AG09319 (cell line): ENCODE results near the gene MTA1.

Experiments
- DNase-seq: peaks from one replicate; pipeline ENCODE4 v3.0.0-alpha.2; 2010; ENCODE audit warnings: low read depth; ENCODE audit errors: extremely low read depth
- TF ChIP-seq, protein P1 (sequence below): IDR thresholded peaks from 2 replicates; pipeline ENCODE4 v1.5.1; 2011; ENCODE audit warnings: low read depth, mild to moderate bottlenecking, inconsistent platforms, low read length, moderate library complexity

Gene MTA1

DNA sequence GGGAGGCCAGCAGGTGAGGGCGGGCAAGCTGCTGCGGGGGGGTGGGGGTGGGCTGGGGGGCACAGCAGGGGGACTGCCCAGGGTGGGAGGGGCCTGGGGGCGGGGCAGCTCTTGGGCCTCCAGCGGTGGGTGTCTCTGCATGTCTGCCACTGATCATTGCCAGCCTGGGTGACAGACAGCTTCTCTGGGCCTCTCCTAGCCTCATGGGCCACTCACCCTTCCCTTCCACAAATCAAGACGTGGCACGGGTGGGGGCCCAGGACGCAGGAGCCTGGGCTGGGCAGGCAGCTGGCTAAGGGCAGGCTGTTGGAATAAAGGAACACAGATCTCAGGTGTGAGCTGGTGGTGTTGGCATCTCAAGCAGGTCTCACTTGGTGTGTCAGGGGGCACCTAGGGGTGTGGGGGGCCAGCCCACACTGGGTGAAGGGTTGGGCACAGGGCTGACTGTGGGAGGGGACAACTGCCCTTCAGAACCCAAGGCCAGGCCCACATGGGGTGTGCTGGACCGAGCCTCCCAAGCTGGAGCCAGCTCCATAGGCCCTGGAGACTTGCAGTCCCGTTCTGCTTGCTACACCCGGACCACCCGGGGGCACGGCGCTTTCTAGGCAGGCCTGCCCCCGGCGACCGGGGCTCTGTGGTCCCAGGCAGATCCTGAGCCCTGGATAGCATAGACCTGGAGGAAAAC, 74.4 kb downstream of the MTA1 start:
- TF ChIP-seq, protein P1, sequence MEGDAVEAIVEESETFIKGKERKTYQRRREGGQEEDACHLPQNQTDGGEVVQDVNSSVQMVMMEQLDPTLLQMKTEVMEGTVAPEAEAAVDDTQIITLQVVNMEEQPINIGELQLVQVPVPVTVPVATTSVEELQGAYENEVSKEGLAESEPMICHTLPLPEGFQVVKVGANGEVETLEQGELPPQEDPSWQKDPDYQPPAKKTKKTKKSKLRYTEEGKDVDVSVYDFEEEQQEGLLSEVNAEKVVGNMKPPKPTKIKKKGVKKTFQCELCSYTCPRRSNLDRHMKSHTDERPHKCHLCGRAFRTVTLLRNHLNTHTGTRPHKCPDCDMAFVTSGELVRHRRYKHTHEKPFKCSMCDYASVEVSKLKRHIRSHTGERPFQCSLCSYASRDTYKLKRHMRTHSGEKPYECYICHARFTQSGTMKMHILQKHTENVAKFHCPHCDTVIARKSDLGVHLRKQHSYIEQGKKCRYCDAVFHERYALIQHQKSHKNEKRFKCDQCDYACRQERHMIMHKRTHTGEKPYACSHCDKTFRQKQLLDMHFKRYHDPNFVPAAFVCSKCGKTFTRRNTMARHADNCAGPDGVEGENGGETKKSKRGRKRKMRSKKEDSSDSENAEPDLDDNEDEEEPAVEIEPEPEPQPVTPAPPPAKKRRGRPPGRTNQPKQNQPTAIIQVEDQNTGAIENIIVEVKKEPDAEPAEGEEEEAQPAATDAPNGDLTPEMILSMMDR, result no peak
- no peak for DNase-seq

DNA sequence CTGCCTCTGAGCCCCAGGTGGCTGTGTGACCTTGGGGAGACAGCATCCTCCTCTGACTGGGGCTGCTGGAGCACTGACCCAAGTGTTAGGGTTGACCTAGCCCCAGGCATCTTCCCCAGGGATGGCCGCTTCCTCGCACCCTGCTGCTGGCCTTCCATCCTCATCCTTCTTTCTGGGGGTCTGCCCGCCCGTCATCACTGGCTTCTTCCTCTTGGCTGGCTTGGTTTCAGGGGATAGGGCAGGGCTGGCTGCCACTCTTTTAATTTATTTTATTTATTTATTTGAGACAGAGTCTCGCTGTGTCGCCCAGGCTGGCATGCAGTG, 74.9 kb downstream of the MTA1 start:
- TF ChIP-seq, protein P1, result no peak
- DNase-seq, result no peak

DNA sequence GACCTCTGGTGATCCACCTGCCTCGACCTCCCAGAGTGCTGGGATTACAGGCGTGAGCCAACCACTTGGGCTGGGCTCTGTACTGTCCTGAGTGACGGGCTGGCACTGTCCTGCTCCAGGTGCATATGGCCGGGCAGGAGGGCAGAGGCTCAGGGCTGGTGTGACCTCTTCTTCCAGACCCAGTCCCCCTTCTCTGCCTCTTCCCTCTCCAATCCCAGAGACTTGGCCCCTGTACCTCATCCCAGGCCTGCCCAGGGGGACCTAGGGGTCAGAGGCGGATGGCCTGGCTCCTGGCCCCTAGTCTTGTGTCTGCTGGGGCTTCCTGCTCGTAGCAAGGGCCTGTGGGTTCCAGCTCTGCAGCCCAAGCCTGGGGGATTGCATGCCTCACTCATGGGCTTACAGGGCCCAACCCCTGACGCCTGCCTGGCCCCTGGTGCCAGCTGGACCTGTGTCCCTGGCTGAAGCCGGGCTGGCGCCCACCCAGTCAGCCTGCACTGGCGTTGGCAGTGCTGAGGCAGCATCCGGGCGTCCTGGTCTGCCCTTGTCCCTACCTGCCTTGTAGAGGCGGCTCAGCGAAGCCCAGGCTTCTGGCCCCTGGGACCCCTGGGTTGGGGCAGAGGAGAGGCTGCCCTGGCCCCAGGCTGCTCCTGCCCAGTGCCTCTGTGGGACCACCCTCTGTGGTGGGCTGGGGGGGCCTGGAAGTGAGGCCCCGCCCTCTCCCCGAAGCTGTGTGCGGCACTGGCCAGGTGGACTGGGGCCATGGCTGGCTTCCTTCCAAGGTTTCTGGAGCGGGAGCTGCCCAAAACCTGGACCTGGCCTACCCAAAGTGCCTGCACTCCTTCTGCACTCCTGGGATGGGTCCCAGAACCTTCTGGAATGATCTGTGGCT, 75.7 kb downstream of the MTA1 start:
- DNase-seq, result no peak
- TF ChIP-seq, protein P1, result no peak

DNA sequence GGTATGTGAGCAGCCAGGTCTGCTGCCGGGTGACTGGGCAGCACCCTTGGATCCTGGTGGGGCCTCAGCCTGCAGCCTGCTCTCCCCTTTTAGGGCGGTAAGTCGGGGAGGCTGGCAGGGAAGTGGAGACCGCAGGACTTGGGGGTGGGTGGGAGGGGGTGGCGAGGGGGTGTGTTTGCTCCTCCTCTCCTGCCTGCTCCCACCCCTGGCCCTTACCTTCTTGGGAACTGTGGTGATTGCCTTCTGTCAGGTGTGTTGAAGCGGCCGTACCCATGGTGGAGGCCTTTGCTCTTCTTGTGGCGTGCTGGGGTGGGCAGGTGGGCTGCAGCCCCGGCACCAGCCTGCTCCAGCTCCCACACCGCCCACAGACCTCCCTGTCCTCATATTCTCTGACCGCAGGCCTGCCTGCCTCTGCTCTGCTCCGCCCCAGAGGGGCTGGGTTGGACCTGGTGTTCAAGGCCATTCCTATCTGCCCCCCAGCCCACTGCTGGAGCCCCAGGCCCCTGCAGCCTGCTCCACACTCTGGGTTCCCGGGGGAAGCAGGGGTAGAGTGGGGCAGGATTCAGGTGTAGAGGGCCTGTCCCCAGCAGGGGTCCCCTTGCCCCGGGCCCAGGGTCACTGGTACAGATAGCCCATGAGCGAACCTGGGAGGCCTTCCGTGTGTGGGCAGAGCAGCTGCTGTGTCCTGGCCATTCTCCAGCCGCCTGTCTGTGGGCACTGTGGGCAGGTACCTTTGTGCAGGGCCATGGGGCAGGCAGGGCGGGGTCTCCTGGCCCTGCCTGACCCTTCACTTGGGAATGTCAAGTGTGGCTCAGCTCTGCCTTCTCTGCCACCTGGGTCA, 76.6 kb downstream of the MTA1 start:
- TF ChIP-seq, protein P1, result no peak
- no peak for DNase-seq

DNA sequence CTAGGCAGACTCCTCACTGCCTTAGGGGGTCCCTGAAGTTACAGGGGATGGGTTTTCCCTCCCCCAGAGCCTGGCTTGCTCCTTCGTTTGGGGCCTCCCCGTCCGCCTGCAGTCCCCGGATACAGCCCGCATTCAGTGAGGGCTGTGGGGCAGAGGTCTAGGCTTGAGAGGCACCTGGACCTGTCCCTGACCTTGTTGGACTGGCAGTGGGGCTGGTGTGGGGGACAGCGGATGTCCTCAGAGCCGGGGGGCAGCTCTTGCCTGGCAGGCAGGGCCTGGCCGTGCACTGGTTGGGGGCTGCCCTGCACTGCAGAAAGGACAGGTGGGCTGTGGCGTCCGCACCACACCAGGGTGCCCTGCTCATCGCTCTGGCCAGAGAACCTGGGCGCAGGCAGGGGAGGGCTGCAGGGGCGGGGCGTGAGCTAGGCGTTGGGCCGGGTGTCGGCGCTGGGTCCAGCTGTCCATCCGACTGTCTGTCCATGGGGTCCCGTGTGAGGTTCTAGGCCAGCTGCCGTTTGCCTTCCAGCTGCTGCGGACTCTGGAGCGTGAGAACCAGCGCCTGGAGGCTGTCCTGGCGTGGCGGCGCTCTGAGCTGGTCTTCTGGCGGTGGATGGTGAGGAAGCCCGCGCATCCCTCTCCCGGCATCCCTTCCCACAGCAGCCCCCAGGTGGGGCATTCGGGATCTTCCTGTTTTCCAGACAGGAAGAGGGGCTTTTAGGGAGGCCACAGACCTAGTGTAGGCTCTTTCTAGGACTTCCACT, 77.4 kb downstream of the MTA1 start:
- TF ChIP-seq, protein P1, result no peak
- DNase-seq, result no peak

DNA sequence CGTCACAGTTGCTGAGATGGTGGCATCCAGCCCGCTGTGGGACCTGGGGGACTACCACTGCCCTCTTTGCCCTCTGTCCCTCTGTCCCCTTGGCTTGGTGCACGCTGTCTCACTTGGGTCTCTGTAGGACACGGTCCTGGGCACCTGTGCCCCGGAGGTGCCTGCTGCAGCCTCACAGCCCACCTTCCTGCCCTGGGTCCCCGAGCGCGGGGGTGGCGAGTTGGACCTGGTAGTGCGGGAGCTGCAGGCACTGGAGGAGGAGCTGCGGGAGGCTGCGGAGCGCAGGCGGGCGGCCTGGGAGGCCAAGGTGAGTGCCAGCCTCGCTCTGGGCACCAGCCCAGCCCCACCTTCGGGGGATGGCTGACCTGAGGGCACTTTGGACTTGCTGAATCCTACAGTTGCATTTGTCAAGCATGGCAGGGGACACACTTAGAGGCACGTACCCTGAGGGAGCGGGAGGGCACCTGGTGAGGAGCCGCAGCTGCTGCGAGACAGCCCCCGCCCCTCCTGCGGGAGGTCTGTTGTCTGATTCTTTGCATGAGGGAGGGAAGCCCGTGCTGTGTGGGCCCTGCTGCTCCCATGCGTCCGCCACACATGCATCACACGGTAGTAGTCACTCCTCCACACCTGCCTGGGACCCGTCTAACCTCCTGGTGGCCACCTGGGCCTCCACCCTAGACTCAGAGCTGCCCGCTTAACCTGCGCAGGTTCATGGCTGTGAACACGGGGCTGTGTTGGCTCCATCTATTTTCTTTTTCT, 78.2 kb downstream of the MTA1 start:
- TF ChIP-seq, protein P1, result no peak
- DNase-seq, result no peak
